GM18499 (cell line): Measurements from ENCODE around the gene GTF3C5.
"Not testable (repeated sequence)": the region's sequence is repeated elsewhere in the genome, so short reads cannot be mapped to it uniquely, and the experiment has no call there.

Experiments
- ATAC-seq: cut with Tn5 transposase; IDR thresholded peaks from one replicate; pipeline ENCODE4 v1.9.1; 2021; ENCODE audit warnings: moderate number of reproducible peaks; ENCODE audit not compliant: insufficient read depth, unreplicated experiment

GTF3C5 gene

DNA sequence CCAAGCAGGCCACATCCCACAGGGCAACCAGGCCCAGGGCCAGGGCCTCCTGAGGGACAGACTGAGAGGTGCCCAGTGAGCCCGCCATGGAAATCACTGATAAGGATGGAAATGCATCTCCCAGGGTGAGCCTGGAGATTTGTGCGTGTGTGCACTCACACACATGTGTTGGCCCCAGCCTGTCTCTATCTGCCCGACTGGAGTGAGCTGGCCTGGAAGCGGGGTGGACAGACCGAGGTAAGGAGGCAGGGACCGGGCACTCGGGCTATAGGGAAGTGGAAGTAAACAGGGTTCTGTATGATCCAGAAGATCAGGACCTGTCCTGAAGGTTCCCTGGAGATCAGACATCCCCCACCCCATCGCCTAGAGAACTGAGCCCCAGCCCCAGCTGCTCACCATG lies 34.9 kb upstream of the GTF3C5 start:
- ATAC-seq = no peak

- ATAC-seq = no peak
Observed at GRCh38 chr9:132996526-132996925, 34.3 kb upstream of the GTF3C5 start.

- ATAC-seq = no peak
Observed at GRCh38 chr9:132997591-132997990, 33.2 kb upstream of the GTF3C5 start.

DNA sequence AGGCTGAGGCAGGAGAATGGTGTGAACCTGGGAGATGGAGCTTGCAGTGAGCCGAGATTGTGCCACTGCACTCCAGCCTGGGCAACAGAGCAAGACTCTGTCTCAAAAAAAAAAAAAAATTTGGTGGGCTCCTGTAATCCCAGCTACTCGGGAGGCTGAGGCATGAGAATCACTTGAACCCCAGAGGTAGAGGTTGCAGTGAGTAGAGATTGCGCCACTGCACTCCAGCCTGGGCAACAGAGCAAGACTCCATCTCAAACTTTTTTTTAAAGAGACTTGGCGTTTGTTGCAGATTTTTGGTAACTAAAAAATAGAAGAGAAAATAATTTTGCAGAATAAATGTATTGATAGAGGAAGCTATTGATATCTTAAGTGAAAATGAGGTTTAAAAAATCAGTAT lies 32.6 kb upstream of the GTF3C5 start:
- not testable (repeated sequence) for ATAC-seq

- ATAC-seq = no peak
Observed at GRCh38 chr9:132998831-132999635, 31.8 kb upstream of the GTF3C5 start.

GRCh38 chr9:133002147-133003070 lies 28.4 kb upstream of the GTF3C5 start:
- ATAC-seq = no peak

DNA sequence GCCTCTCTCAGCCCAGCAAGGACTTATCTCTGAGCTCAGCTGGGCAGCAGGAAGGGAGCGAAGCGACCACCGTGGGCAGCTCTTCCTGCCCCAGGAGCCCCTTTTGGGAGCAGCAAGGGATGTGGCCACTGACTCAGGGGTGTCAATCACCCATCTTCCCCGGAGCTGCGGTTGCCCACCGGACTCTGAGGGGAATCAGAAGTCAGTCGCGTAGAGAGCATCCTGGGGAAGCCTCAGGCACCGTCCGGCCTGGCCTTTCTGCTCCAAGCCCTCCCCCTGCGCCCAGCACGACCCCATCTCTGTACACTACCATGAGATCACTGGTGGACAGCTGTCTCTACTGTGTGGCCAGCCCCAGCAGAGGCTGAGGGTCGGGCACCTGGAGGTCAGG lies 27.7 kb upstream of the GTF3C5 start:
- ATAC-seq = no peak

DNA sequence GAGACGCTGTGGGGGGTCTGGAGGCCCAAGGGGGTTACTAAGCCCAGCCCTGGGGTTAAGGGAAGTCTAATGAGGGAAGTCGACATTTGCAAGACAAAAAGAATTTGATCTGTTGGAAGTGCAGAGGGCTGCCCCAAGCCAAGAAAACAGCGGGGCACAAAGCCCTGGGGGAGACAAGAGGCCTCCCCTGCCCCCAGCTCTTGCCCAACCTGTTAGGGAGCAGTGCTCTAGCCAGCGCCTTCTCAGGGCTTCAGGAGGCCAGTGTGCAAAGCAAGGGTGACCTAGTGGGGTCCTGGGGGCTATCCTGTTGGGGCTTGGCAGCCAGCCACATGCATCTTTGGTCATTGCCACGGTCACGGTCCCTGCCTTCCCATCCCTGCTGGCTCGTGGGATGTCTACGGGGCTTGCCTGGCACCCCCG lies 27.1 kb upstream of the GTF3C5 start:
- no peak for ATAC-seq

DNA sequence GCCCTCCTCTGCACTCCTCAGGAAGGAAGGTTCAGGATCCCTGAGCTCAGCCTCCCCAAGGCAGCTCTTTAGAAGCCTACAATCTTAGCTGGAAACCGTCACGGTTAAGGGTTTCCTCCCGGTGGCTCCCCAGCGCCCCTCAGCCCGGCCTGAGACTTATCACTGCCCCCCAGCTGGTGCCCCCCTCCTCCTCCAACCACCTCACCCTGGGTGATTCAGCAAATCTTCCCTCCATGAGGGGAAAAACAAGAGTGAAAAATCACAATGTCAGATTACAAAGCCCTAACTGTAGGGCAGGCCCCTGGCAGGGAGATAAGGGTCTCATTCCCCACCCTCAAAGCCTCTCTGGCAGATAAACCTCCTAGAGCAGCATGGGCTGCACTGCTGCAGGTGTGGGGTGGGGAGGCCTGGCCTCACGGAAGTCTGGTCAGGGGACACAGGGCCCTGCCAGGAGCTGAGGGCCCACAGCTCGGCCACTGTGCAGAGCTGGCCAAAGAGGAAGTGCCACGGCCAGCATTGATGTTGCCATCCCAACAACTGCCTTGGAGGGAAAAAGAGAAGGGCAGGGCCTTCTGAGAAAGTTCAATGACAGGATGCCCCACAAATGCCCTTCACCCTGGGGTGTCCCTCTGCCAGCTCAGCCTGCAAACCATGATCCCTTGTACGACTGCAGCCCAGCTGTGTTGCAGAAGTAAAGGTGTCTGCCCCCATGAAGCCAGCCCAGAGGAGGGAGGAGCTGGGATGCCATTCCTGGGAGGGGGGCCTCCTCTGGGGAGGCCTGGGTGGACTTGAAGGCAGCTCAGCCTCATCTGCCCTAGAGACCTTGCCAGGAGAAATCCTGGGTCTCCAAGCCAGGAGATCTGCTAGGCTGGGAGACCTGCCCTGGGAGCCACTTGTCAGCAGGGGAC lies 26.5 kb upstream of the GTF3C5 start:
- no peak for ATAC-seq

DNA sequence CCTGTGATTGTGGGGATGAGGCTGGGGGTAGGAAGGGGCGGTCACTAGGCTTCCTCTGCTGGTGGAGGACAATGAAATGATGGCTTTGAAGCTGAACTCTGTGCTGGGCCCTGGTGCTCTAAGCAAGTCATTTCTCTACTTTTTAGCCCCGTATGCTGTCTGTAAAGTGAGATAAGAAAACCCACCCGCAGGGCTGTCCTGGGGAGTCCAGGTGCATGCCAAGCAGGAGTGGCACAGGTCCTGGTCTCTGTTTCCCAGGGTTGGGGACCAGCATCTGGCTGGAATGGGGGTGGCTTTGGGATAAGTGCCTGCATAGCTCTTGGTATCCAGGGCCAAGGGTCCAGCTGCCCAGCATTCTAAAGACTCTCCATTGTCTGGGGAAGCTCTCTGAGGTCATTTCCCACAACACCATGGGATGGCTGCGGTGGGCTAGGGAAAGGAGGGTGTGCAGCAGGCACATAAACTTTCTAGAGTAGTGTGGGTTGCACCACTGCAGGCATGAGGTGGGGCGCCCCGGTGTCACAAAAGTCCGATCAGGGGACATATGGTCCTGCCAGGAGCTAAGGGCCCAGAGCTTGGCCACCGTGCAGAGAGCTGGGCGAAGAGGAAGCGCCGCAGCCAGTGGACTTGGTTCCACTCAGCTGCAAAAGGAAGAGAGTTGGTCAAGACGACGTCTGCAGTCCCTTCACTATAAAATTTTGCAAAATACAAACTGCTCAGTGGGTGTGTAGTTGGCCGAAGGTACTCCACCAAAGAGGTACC lies 25.6 kb upstream of the GTF3C5 start:
- ATAC-seq = no peak

DNA sequence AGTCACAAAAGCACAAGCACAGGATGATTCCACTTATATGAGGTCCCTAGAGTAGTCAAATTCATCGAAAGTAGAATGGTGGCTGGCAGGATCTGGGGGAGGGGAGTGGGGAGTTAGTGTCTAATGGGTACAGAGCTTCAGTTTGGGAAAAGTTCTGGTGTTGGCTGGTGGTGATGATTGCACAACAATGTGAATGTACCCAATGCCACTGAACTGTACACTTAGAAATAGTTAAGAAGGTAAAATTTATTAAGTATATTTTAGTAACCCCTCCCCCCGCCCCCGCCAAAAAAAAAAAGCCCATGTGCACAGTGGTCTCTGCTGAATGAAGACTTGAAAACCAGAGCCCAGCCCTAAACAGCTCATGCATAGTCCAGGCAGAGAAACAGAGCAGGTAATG lies 24.8 kb upstream of the GTF3C5 start:
- no peak for ATAC-seq

- ATAC-seq = no peak
Observed at GRCh38 chr9:133006731-133007352, 24.0 kb upstream of the GTF3C5 start.

GRCh38 chr9:133008406-133008805 lies 22.4 kb upstream of the GTF3C5 start:
- ATAC-seq = no peak

DNA sequence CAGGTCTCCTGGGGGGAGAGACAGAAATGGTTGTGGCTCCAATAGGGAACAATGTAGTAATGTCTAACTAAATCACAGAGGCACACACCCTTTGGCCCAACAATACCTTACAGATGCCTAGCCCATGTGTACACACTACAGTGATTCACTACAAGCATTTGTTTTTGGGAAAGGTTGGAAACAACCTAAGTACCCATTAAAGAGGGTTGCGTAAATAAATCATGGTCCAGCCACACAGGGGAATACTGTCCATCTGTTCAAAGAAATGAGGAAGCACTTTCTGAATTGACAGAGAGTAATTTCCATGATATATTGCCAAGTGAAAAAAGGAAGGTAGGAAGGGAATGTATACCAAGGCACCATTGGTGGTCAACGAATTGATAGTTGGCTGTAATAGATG lies 22.0 kb upstream of the GTF3C5 start:
- no peak for ATAC-seq

DNA sequence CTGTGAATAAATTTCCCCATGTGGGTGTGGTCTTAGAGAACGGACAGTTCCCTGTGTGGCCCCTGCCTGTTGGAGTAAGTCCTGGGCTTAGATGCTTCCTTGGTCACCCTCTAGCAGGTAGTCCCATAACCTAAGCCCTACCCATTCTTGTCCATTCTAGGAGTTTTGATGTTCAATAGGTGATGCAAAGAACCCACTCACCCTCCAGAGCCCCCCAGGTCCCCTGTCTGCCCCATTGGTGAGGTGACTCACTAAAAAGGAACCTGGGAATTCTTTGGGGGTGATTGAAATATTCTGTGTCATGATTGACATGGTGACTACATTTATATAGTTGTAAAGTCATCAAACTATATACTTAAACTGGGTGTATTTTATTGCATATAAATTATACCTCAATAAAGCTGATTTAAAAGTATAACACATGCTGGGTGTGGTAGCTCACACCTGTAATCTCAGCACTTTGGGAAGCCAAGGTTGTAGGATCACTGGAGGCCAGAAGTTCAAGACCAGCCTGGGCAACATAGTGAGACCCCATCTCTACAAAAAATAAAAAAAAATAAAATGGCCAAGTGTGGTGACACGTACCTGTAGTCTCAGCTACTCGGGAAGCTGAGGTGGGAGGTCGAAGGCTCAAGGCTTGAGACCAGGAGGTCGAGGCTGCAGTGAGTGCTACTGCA lies 20.8 kb upstream of the GTF3C5 start:
- no peak for ATAC-seq

GRCh38 chr9:133014696-133015095 lies 16.1 kb upstream of the GTF3C5 start:
- no peak for ATAC-seq

- no peak for ATAC-seq
Observed at GRCh38 chr9:133023117-133023890, 7.5 kb upstream of the GTF3C5 start.

DNA sequence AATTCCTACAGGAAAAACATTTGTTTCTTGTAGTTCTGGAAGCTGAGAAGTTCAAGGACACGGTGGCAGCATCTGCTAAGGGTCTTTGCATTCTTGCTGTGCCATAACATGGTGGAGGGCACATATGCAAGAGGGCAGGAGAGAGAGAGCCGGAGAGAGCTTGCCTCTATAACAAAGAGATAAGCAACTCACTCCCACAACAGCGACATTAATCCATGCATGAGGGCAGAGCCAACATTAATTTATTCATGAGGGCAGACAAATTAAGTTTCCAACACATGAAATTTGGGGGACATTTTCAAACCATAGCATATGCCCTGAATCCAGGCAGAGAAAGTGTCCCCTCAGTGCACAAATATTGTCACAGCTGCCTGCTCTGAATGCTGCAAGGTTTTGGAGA lies 4.4 kb upstream of the GTF3C5 start:
- ATAC-seq = no peak
